ENCODE data around the gene UBL4B.

Gene UBL4B, protein sequence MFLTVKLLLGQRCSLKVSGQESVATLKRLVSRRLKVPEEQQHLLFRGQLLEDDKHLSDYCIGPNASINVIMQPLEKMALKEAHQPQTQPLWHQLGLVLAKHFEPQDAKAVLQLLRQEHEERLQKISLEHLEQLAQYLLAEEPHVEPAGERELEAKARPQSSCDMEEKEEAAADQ

DNA sequence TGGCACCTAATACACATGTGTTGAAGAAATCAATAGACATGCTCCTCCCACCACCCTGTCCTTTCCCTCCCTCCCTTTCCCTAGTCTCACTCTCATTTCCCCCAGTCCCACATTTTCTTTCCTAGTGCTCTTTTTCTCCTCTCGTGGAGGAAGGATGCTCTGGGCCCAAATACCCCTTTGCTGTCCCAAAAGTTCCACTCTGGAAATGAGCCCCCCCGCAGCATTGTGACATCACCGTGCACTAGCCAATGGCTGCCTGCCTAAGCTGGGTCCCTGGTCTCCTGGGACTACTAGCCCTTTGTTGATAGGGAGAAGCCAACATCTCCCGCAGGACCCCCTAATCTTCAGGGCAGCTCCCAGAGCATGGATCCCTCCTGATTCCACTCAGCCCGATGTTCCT lies at the start of gene UBL4B:
TSS of gene UBL4B (plus strand) at position 301 of the 400 bp plus-strand sequence. CDS start at position 393, 92 bp downstream.
- Histone ChIP-seq H3K27ac (ENCODE audit: low read depth, low read length) (no peak within 1 kb of the TSS), H3K36me3 (ENCODE audit: control insufficient read depth, insufficient read depth, low read length) (no peaks in the 10 kb centered on the region)

DNA sequence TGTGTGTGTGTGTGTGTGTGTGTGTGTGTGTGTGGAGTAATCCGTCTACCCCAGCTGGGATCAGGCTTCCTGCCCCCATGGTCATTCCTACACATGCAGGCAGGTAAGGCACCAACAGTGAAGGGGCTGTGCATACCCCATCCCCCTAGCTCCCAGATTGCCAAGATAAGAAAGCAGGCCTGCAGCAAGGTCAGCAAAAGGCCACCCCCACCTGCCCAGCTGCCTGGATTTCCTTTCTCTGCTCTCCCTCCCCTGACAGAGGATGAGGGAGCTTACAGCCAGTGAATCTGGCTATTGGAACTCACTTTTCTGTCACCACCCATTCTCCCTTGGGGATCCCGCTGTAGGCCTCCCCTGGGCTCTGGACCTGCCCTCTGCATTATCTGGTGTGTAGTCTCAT lies 49.6 kb upstream of the UBL4B start:
- no peak overlapping the region for H3K9ac ChIP-seq (ENCODE audit: low read length)
- H3K4me1 ChIP-seq (ENCODE audit: control insufficient read depth, insufficient read depth, low read length) = no peaks in the 10 kb centered on the region
- H3K4me3 ChIP-seq (ENCODE audit: low read length) = no peak overlapping the region
- H3K27me3 ChIP-seq (ENCODE audit: control insufficient read depth, insufficient read depth, low read length) = peaks cover 12% of the 10 kb centered on the region
- no peak overlapping the region for H3K27ac ChIP-seq (ENCODE audit: low read depth, low read length)
- peaks cover 3% of the 10 kb centered on the region for H3K36me3 ChIP-seq (ENCODE audit: control insufficient read depth, insufficient read depth, low read length)

More for the DNA sequence above, at the start of gene UBL4B:
- Histone ChIP-seq H3K9ac (ENCODE audit: low read length) (no peak within 1 kb of the TSS), H3K27me3 (ENCODE audit: control insufficient read depth, insufficient read depth, low read length) (no peaks in the 10 kb centered on the region), H3K4me3 (ENCODE audit: low read length) (no peak within 1 kb of the TSS), H3K4me1 (ENCODE audit: control insufficient read depth, insufficient read depth, low read length) (no peaks in the 10 kb centered on the region)

DNA sequence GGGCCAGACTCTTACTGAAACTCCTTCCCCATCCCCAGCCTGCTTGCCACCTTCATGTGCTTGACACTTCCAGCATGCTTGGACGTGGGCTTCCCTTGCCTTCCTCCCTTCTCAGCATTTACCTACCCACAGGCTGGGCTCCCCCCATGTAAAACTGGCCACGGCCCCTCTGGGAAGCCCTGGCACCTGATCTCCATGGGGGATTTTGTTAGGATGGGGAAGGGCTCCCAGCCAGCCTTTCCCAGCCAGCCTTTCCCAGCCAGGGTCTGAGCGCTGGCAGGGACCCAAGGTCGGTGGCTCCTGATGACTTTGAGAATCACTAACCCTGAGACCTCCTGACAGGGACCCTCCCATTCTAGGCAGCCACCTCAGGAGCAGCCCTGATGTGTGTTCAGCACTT lies 48.5 kb upstream of the UBL4B start:
- H3K27me3 ChIP-seq (ENCODE audit: control insufficient read depth, insufficient read depth, low read length) = peaks cover 23% of the 10 kb centered on the region
- H3K9ac ChIP-seq (ENCODE audit: low read length) = no peak overlapping the region
- no peak overlapping the region for H3K27ac ChIP-seq (ENCODE audit: low read depth, low read length)
- peaks cover 5% of the 10 kb centered on the region for H3K4me1 ChIP-seq (ENCODE audit: control insufficient read depth, insufficient read depth, low read length)
- H3K4me3 ChIP-seq (ENCODE audit: low read length) = no peak overlapping the region
- H3K36me3 ChIP-seq (ENCODE audit: control insufficient read depth, insufficient read depth, low read length) = peaks cover 3% of the 10 kb centered on the region

DNA sequence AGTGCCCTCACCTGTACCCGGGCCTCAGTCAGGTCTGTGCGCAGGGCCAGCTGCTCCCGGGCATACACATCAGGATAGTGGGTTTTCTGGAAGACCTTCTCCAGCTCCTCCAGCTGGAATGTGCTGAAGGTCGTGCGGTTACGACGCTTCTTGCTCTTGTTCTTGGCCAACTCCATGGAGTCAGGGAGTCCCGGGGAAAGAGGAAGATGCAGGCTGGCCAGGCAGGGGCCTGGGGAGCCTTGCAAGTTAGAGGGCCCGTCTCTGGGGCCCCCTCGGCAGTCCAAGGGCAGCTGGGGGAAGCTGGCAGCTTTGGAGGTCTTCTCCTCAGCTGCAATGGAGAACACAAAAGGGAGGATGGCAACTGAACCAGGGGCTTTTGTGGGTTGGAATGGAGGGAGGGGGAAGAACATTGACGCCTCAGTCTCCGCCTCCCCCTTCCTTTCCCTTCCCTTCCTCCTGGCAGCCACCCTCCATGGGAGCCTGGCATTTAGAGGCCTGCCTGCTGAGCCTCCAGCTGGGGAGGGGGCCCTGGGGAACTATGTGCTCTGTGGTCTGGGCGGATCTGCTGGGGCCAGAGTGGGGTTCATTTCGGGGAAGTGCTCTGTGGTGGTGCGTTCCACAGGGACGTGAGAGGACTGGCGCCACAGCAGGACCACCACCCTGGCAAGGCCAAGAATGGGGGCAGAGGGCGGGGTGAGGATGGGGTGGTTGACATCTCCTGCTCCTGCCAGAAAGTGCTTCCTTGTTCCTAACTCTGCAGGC lies 47.5 kb upstream of the UBL4B start:
- H3K27ac ChIP-seq (ENCODE audit: low read depth, low read length) = no peak overlapping the region
- H3K27me3 ChIP-seq (ENCODE audit: control insufficient read depth, insufficient read depth, low read length) = peaks cover 32% of the 10 kb centered on the region

DNA sequence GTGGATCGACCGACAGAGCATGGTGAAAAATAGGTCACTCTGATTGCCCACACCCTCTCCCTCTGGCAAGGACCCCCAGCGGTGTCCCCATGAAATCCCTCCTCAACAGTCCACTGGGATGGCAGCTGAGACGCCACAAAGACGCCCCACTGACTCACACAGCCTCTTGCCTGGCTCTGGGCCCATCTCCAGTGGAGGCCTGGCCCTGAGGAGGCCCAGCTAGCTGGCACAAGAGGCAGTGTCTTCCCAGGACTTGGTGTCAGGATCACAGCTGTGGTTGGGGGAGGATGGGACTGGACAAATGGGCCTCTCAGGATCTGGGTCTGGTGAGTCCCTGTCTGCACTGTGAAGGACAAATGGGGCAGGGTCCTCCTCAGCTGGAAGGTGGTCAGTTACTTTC lies 46.4 kb upstream of the UBL4B start:
- Histone ChIP-seq H3K4me3 (ENCODE audit: low read length) (no peak overlapping the region), H3K36me3 (ENCODE audit: control insufficient read depth, insufficient read depth, low read length) (no peaks in the 10 kb centered on the region), H3K9ac (ENCODE audit: low read length) (no peak overlapping the region), H3K4me1 (ENCODE audit: control insufficient read depth, insufficient read depth, low read length) (peaks cover 5% of the 10 kb centered on the region), H3K27ac (ENCODE audit: low read depth, low read length) (no peak overlapping the region), H3K27me3 (ENCODE audit: control insufficient read depth, insufficient read depth, low read length) (peaks cover 39% of the 10 kb centered on the region)

More for the DNA sequence above, 47.5 kb upstream of the UBL4B start:
- Histone ChIP-seq H3K4me3 (ENCODE audit: low read length) (no peak overlapping the region), H3K9ac (ENCODE audit: low read length) (no peak overlapping the region), H3K36me3 (ENCODE audit: control insufficient read depth, insufficient read depth, low read length) (peaks cover 3% of the 10 kb centered on the region), H3K4me1 (ENCODE audit: control insufficient read depth, insufficient read depth, low read length) (peaks cover 5% of the 10 kb centered on the region)

DNA sequence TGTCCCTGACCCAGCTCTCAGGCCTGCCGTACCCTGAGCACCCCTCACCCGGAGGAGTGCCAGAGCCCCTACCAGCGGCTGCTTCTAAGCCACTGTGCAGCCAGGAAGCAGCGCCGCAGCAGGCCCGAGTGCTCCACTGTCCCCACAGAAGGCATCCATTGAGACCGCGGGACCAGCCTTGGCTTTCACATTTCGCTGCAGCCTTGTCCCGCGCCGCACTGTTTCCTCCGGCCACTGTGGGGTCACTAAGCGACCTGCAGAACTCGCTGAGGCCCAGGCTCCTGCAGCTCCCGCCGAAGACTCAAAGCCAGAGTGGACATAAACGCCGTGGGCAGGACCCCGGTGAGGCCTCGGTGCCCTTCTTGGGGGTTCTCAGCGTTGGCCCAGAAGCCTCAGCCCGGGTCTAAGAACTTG lies 44.8 kb upstream of the UBL4B start:
- Histone ChIP-seq H3K4me3 (ENCODE audit: low read length) (no peak overlapping the region), H3K9ac (ENCODE audit: low read length) (no peak overlapping the region), H3K4me1 (ENCODE audit: control insufficient read depth, insufficient read depth, low read length) (peaks cover 5% of the 10 kb centered on the region), H3K27ac (ENCODE audit: low read depth, low read length) (no peak overlapping the region), H3K27me3 (ENCODE audit: control insufficient read depth, insufficient read depth, low read length) (peaks cover 51% of the 10 kb centered on the region), H3K36me3 (ENCODE audit: control insufficient read depth, insufficient read depth, low read length) (no peaks in the 10 kb centered on the region)

DNA sequence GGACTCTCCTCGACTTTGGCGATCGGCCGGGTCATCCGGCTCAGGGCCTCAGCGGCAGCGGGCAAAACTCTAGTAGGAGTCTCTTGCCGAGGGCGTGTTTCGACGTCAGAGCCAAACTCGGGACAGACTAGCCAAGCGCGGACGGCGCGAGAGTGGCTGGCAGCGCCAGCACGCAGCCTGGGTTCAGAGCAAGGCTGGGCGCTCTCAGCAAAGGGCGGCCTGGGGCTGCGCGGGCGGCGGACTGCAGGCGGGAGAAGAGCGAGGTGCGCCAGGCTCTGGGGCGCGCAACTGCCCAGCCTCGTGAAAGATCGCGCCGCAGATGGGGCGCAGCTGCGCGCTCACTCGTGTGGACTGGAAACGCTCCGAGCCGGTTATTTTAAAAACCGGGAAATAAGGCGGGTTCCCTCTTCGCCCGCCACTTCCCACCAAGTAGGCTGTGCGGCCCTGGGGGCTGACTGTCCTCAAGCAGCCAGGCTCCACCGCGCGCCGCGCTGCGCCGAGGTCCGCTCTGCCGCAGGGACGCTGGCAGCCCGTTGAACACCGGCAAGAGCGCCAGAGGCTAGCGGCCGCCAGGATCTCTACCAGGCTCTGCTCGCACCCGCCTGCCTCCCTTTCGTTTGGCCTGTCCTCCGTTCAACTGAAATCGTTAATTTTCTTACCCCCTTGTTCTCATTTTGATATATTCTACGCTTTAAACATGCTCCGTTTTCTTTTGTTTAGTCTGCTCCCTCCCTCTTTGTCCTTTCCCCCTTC lies 44.2 kb upstream of the UBL4B start:
- Histone ChIP-seq H3K27ac (ENCODE audit: low read depth, low read length) (no peak overlapping the region), H3K9ac (ENCODE audit: low read length) (peak overlapping the region; percentile 28), H3K36me3 (ENCODE audit: control insufficient read depth, insufficient read depth, low read length) (no peaks in the 10 kb centered on the region), H3K27me3 (ENCODE audit: control insufficient read depth, insufficient read depth, low read length) (peaks cover 53% of the 10 kb centered on the region), H3K4me1 (ENCODE audit: control insufficient read depth, insufficient read depth, low read length) (peaks cover 5% of the 10 kb centered on the region), H3K4me3 (ENCODE audit: low read length) (peak overlapping the region; percentile 35)

DNA sequence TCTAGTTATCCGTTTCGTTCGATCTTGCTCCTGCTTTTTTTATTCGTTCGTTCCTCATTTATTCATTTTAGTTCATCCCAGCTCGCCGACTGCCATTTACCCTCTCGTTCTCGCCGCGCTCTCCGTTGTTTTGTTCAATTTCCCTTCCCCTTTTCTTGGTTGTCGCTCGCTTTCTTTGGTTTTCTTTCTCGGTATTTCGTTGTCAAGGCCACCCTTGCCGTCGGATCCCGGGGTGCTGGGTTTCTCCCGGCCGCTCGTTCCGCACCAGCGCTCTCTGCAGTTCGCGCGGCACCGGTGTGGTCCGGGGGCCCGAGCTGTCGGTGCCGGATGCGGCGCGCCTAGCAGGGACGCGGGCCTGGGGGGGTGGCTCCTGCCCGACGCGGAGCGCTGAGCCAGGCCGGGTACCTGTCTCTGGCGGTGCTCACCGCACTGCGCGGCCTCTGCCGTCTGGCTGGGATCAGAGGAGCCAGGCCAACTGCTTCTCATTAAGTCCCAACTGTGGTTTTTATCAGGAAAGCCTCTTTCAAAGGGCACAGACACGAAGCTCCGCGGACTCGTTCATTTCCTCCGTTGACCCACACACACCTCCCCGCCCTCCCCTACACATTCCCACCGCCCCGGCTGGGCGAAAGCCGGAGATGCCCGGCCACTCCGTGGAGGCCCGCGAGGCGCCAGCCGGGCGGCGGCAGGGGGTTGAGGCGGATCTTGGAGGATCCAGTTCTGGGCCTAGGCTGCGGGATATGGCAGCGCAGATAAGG lies 43.4 kb upstream of the UBL4B start:
- Histone ChIP-seq H3K9ac (ENCODE audit: low read length) (no peak overlapping the region), H3K4me1 (ENCODE audit: control insufficient read depth, insufficient read depth, low read length) (peaks cover 5% of the 10 kb centered on the region), H3K4me3 (ENCODE audit: low read length) (peak overlapping the region; percentile 35), H3K36me3 (ENCODE audit: control insufficient read depth, insufficient read depth, low read length) (no peaks in the 10 kb centered on the region), H3K27ac (ENCODE audit: low read depth, low read length) (no peak overlapping the region), H3K27me3 (ENCODE audit: control insufficient read depth, insufficient read depth, low read length) (peaks cover 53% of the 10 kb centered on the region)

DNA sequence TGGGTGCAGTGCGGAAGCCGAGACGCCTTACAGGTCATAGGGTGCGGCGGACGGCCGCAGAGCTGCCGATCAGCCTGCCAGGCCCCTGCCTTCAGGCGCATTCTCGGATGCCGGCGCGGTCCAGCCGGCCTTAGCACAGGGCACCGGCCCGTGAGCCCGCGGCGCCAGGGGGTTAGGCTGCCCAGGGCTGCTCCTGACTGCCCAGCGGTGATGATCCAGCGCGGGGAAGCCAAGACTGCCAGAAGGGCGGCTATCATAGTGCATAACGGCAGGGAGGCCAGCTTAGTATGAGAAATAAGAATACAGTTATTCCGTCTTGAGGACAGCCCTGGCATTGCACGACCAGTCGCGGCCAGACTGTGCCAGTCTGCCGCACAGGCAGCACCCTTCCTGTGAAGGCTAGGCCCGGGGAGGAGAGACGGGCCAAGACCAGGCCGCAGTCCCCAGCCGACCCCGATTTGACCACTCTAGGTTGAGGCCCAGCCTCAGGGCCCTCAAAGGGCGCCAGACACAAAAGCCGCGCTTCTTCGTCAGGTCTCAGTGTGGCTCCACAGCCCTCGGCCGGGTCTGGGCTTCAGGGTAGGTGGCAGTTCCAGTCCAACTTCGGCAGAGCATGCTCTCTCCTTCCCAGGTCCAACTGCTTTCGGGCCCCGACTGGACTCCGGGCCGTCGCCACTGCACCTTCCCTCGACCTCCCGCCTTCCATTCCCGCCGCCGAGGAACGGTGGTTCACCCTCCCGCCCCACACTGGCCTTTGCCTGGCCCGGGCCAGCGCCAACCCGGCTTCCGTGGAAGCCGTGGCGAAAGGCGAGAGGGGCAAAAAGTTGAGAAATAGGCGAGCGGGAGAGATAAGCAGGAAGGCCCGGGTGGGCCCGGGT lies 42.6 kb upstream of the UBL4B start:
- Histone ChIP-seq H3K9ac (ENCODE audit: low read length) (no peak overlapping the region), H3K4me1 (ENCODE audit: control insufficient read depth, insufficient read depth, low read length) (peaks cover 5% of the 10 kb centered on the region), H3K4me3 (ENCODE audit: low read length) (no peak overlapping the region), H3K27me3 (ENCODE audit: control insufficient read depth, insufficient read depth, low read length) (peaks cover 53% of the 10 kb centered on the region), H3K27ac (ENCODE audit: low read depth, low read length) (no peak overlapping the region), H3K36me3 (ENCODE audit: control insufficient read depth, insufficient read depth, low read length) (no peaks in the 10 kb centered on the region)

DNA sequence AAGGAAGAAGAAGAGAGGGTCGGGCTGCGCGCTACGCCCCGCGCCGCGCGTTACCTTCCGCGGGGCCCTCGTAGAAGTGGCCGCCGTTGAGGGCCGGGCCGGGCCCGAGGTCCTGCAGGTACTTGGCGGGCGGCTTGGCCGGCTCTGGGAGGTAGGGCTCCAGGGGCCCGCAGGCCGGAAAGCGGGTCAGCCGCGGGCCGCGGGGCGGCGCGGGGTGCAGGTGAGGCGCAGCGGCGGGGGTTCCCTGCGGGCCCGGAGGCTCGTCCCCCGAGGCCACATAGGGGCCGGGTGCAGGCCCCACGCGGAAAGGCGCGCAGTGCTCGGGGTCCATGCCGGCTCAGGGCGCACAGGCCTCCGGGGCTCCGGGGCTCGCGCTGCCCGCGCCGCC lies 42.0 kb upstream of the UBL4B start:
- Histone ChIP-seq H3K36me3 (ENCODE audit: control insufficient read depth, insufficient read depth, low read length) (no peaks in the 10 kb centered on the region), H3K4me1 (ENCODE audit: control insufficient read depth, insufficient read depth, low read length) (peaks cover 5% of the 10 kb centered on the region), H3K27me3 (ENCODE audit: control insufficient read depth, insufficient read depth, low read length) (peaks cover 53% of the 10 kb centered on the region), H3K9ac (ENCODE audit: low read length) (no peak overlapping the region), H3K4me3 (ENCODE audit: low read length) (no peak overlapping the region), H3K27ac (ENCODE audit: low read depth, low read length) (no peak overlapping the region)

DNA sequence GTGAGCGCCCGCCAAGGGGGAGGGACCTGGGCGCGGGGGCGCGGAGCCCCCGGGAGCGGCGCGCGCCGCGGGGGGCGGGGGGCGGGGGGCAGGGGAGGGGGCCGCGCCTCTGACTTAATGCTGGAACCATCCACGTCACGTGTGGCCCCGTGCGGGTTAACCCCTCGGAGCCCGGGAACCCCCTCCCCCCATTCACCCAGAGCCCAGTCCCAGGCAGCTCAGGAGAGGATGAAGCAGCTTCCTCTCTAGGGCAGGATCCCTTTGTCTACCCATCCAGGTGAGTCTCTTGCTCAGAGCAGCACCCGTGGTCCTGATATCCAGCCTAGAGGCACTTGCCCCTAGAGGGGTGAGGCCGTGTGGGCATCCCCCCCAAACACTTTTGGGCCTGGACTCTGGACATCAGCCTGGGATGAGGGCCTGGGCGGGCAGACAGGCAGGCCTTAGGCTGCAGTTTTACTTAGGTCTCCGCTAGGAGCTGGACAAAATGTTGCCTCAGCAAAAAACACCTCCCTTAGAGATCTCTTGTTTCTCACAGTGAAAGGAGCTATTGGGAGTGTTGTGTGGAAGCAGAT lies 41.5 kb upstream of the UBL4B start, which contains the start of gene ALX3:
TSS of gene ALX3 (minus strand) at position 2 of the 572 bp plus-strand sequence. CDS start 60 bp downstream, outside the sequence.
- no peak within 1 kb of the TSS for H3K27ac ChIP-seq (ENCODE audit: low read depth, low read length)
- peaks cover 5% of the 10 kb centered on the region for H3K4me1 ChIP-seq (ENCODE audit: control insufficient read depth, insufficient read depth, low read length)
- H3K9ac ChIP-seq (ENCODE audit: low read length) = no peak within 1 kb of the TSS
- H3K36me3 ChIP-seq (ENCODE audit: control insufficient read depth, insufficient read depth, low read length) = no peaks in the 10 kb centered on the region
- H3K4me3 ChIP-seq (ENCODE audit: low read length) = no peak within 1 kb of the TSS
- H3K27me3 ChIP-seq (ENCODE audit: control insufficient read depth, insufficient read depth, low read length) = peaks cover 52% of the 10 kb centered on the region

All from rectal smooth muscle tissue (tissue), 1 donor.